Panc1 (cell line): ENCODE measurements around the gene PCLO.
"Not testable (repeated sequence)": the region's sequence is repeated elsewhere in the genome, so short reads cannot be mapped to it uniquely, and the experiment has no call there.

Experiments used
- SIN3A ChIP-seq: IDR thresholded peaks from 2 replicates; pipeline ENCODE4 v1.6.1; 2012; ENCODE audit warnings: low read depth, mild to moderate bottlenecking, low read length, moderate library complexity, borderline replicate concordance; ENCODE audit not compliant: insufficient read depth
- TF ChIP-seq, protein P1 (sequence below): fragments of 450-650 bp; IDR thresholded peaks from 2 replicates; pipeline ENCODE4 v1.5.1; 2017; ENCODE audit warnings: mild to moderate bottlenecking

DNA sequence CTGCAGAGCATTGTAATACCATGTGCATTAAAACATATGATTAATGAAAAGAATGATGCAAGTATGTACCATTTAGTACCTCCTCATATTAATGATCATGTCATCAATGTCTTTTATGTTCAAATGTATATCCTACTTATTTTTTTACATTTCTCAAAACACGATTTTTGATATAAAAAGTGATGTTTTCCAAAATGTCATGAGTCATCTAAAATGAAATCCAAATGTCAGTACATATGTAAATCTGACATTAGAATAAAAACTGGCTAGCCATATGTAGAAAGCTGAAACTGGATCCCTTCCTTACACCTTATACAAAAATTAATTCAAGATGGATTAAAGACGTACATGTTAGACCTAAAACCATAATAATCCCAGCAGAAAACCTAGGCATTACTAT, 261.6 kb downstream of the PCLO start:
- TF ChIP-seq, protein P1, sequence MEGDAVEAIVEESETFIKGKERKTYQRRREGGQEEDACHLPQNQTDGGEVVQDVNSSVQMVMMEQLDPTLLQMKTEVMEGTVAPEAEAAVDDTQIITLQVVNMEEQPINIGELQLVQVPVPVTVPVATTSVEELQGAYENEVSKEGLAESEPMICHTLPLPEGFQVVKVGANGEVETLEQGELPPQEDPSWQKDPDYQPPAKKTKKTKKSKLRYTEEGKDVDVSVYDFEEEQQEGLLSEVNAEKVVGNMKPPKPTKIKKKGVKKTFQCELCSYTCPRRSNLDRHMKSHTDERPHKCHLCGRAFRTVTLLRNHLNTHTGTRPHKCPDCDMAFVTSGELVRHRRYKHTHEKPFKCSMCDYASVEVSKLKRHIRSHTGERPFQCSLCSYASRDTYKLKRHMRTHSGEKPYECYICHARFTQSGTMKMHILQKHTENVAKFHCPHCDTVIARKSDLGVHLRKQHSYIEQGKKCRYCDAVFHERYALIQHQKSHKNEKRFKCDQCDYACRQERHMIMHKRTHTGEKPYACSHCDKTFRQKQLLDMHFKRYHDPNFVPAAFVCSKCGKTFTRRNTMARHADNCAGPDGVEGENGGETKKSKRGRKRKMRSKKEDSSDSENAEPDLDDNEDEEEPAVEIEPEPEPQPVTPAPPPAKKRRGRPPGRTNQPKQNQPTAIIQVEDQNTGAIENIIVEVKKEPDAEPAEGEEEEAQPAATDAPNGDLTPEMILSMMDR = not testable (repeated sequence)
- TF ChIP-seq SIN3A = not testable (repeated sequence)
